ENCODE data around the gene HMSD.

The HMSD gene

DNA sequence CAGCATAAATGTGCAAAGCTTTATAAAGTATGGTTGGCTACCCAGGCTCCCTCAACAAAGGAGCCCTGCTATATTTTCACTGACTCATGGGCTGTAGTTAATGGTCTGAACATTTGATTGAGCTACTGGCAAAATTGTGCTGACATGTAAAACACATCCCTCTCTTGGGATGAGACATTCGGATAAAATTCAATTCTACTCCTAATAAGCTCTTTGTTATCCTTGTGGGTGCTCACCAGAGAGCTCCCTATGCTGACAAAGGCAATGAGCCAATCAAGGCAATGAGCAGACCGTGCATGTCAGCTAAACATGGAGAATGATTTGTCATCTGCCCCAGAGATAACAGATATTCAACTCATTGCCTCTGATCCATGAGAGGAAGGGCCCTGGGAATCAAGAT, 48.5 kb downstream of the HMSD start:
- no peaks in the 10 kb centered on the region for H3K9me3 ChIP-seq (ENCODE audit: low read length)
- H3K36me3 ChIP-seq (ENCODE audit: insufficient read depth, low read length), result no peaks in the 10 kb centered on the region
- H3K4me3 ChIP-seq (ENCODE audit: low read depth in 1 of 2, low read length in 2 of 2), result no peak overlapping the region
- H3K27me3 ChIP-seq (ENCODE audit: control insufficient read depth in 1 of 2, insufficient read depth in 2 of 2, low read length in 2 of 2), result no peaks in the 10 kb centered on the region
- no peaks in the 10 kb centered on the region for H3K4me1 ChIP-seq (ENCODE audit: insufficient read depth, low read length)
- no peak overlapping the region for H3K9ac ChIP-seq (ENCODE audit: low read length)
- H3K27ac ChIP-seq (ENCODE audit: low read depth, low read length), result no peak overlapping the region

DNA sequence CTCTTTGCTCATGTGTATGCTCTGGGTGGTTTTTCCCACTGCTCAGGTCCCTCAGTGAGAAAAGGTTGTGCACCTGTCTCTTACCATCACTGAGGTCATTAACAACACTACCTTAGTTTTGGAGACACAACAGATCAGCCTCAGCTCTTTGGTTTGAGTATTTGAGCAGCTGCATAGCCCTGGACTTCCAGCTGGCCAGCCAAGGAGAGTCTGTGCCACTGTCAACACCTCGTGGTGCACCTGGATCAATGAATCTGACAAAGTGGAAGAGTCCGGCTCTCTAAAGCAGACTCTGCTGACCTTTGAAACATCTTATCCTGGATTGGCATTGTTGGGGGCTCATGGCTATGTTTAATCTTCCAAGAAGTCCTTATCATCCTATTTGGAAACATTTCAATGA, 50.8 kb downstream of the HMSD start:
- H3K4me1 ChIP-seq (ENCODE audit: insufficient read depth, low read length), result no peaks in the 10 kb centered on the region
- no peaks in the 10 kb centered on the region for H3K9me3 ChIP-seq (ENCODE audit: low read length)
- no peaks in the 10 kb centered on the region for H3K36me3 ChIP-seq (ENCODE audit: insufficient read depth, low read length)
- H3K9ac ChIP-seq (ENCODE audit: low read length), result no peak overlapping the region
- H3K27me3 ChIP-seq (ENCODE audit: control insufficient read depth in 1 of 2, insufficient read depth in 2 of 2, low read length in 2 of 2), result no peaks in the 10 kb centered on the region
- H3K27ac ChIP-seq (ENCODE audit: low read depth, low read length), result no peak overlapping the region
- H3K4me3 ChIP-seq (ENCODE audit: low read depth in 1 of 2, low read length in 2 of 2), result no peak overlapping the region

- no peaks in the 10 kb centered on the region for H3K27me3 ChIP-seq (ENCODE audit: control insufficient read depth in 1 of 2, insufficient read depth in 2 of 2, low read length in 2 of 2)
Observed at GRCh38 chr18:64002581-64002980, 53.5 kb downstream of the HMSD start.

DNA sequence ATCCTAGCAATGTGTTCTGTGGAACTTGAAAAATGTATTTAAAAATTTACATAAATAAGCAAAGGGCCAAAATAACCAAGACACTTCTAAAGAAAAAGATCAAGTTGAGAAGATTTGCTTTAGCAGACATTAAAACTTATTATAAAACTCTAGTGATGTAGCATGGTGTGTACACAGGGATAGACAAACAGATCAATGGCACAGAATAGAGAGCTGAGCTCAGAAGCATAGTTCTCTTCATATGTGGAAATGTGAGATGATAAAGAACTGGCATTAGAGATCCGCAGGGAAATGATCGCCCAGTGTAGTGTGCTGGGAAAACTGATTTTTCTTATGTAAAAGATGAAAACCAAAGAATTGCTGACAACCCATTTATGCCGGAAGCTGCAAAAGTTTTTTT, 60.2 kb downstream of the HMSD start:
- Histone ChIP-seq H3K9ac (ENCODE audit: low read length) (no peak overlapping the region), H3K4me3 (ENCODE audit: low read depth in 1 of 2, low read length in 2 of 2) (no peak overlapping the region), H3K9me3 (ENCODE audit: low read length) (no peaks in the 10 kb centered on the region), H3K27me3 (ENCODE audit: control insufficient read depth in 1 of 2, insufficient read depth in 2 of 2, low read length in 2 of 2) (no peaks in the 10 kb centered on the region), H3K27ac (ENCODE audit: low read depth, low read length) (no peak overlapping the region), H3K4me1 (ENCODE audit: insufficient read depth, low read length) (no peaks in the 10 kb centered on the region), H3K36me3 (ENCODE audit: insufficient read depth, low read length) (no peaks in the 10 kb centered on the region)

More at GRCh38 chr18:64002581-64002980, 53.5 kb downstream of the HMSD start:
- Histone ChIP-seq H3K27ac (ENCODE audit: low read depth, low read length) (no peak overlapping the region), H3K9me3 (ENCODE audit: low read length) (no peaks in the 10 kb centered on the region), H3K36me3 (ENCODE audit: insufficient read depth, low read length) (no peaks in the 10 kb centered on the region), H3K4me3 (ENCODE audit: low read depth in 1 of 2, low read length in 2 of 2) (no peak overlapping the region), H3K4me1 (ENCODE audit: insufficient read depth, low read length) (no peaks in the 10 kb centered on the region), H3K9ac (ENCODE audit: low read length) (no peak overlapping the region)
